Measurements from ENCODE around the gene SCP2. TPM values are rescaled to one million over a fixed set of nuclear protein-coding genes. Genes with fewer than 3 reads are reported as not detected.
"Not testable (repeated sequence)": the region's sequence is repeated elsewhere in the genome, so short reads cannot be mapped to it uniquely, and the experiment has no call there.

SCP2 gene
- total RNA-seq, 2 experiments from 2014 or later, result 22.7 to 27.0 TPM

- no peaks in the 10 kb centered on the region for H3K4me1 Mint-ChIP-seq (ENCODE audit: low read depth)
- intact Hi-C loops (cut with DNase I, micrococcal nuclease), result no loop called here
- H3K9me3 ChIP-seq (ENCODE audit: control insufficient read depth in 1 of 2, insufficient read depth in 1 of 2, low read length in 2 of 2), result no peaks in the 10 kb centered on the region
- peaks cover 61% of the 10 kb centered on the region for H3K36me3 Mint-ChIP-seq (ENCODE audit: low read depth)
- no peak overlapping the region for H3K4me3 Mint-ChIP-seq
- no peak for ATAC-seq (ENCODE audit: poor library complexity)
- ChIA-PET CTCF (no interaction called here), POLR2A (no interaction called here)
- H3K4me1 ChIP-seq (ENCODE audit: insufficient read depth, low read length), result no peaks in the 10 kb centered on the region
- H3K27me3 ChIP-seq (ENCODE audit: control insufficient read depth in 1 of 2, insufficient read depth in 2 of 2, low read length in 2 of 2), result no peaks in the 10 kb centered on the region
- no peaks in the 10 kb centered on the region for H3K9me3 Mint-ChIP-seq
- no peaks in the 10 kb centered on the region for H3K27me3 Mint-ChIP-seq
- H3K27ac Mint-ChIP-seq, result no peak overlapping the region
- H3K27ac ChIP-seq (ENCODE audit: low read depth in 1 of 2, low read length in 2 of 2), result no peak overlapping the region
- no peak for DNase-seq
- TF ChIP-seq, protein P1, sequence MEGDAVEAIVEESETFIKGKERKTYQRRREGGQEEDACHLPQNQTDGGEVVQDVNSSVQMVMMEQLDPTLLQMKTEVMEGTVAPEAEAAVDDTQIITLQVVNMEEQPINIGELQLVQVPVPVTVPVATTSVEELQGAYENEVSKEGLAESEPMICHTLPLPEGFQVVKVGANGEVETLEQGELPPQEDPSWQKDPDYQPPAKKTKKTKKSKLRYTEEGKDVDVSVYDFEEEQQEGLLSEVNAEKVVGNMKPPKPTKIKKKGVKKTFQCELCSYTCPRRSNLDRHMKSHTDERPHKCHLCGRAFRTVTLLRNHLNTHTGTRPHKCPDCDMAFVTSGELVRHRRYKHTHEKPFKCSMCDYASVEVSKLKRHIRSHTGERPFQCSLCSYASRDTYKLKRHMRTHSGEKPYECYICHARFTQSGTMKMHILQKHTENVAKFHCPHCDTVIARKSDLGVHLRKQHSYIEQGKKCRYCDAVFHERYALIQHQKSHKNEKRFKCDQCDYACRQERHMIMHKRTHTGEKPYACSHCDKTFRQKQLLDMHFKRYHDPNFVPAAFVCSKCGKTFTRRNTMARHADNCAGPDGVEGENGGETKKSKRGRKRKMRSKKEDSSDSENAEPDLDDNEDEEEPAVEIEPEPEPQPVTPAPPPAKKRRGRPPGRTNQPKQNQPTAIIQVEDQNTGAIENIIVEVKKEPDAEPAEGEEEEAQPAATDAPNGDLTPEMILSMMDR (IDR thresholded peaks at IDR 0.05), result no peak
- H3K4me3 ChIP-seq (ENCODE audit: low read length), result no peak overlapping the region
- peaks cover 11% of the 10 kb centered on the region for H3K36me3 ChIP-seq (ENCODE audit: insufficient read depth, low read length)
Observed at GRCh38 chr1:52955129-52955970, 28.3 kb downstream of the SCP2 start.

GRCh38 chr1:52963101-52963500, 36.0 kb downstream of the SCP2 start:
- TF ChIP-seq, protein P1 (IDR thresholded peaks at IDR 0.05), result no peak
- POLR2A ChIA-PET, result no interaction called here

DNA sequence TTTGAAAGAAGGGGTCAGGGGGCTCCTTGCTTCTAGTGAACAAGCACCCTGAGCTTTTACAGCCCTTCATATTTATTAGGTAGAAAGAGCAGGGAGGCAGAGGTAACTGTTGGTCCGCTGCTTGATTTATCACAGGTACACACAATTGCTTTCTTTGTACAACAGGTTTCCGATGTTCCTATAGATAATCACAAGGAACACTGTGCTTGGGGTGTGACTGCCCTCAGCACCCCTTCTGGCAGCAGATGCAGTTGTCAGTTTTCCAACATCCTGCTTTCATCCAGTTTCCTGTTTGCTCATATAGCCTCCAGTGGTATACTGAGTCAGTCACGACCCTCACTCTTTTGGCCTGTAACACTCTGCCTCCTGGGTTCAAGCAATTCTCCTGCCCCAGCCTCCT, 40.6 kb downstream of the SCP2 start:
- Histone ChIP-seq H3K9me3 (ENCODE audit: control insufficient read depth in 1 of 2, insufficient read depth in 1 of 2, low read length in 2 of 2) (no peaks in the 10 kb centered on the region), H3K4me1 (ENCODE audit: insufficient read depth, low read length) (no peaks in the 10 kb centered on the region), H3K36me3 (ENCODE audit: insufficient read depth, low read length) (no peaks in the 10 kb centered on the region), H3K27me3 (ENCODE audit: control insufficient read depth in 1 of 2, insufficient read depth in 2 of 2, low read length in 2 of 2) (no peaks in the 10 kb centered on the region), H3K27ac (ENCODE audit: low read depth in 1 of 2, low read length in 2 of 2) (no peak overlapping the region), H3K4me3 (ENCODE audit: low read length) (no peak overlapping the region)
- POLR2A ChIA-PET, result no interaction called here
- CTCF ChIA-PET, result no interaction called here
- Mint-ChIP-seq H3K36me3 (ENCODE audit: low read depth) (peaks cover 40% of the 10 kb centered on the region), H3K4me3 (no peak overlapping the region), H3K4me1 (ENCODE audit: low read depth) (no peaks in the 10 kb centered on the region), H3K9me3 (no peaks in the 10 kb centered on the region), H3K27ac (no peak overlapping the region), H3K27me3 (no peaks in the 10 kb centered on the region)
- TF ChIP-seq, protein P1 (IDR thresholded peaks at IDR 0.05), result no peak
- ATAC-seq (ENCODE audit: poor library complexity) (no peak), DNase-seq (no peak)
- intact Hi-C loops (cut with DNase I, micrococcal nuclease), result no loop called here

More at GRCh38 chr1:52963101-52963500, 36.0 kb downstream of the SCP2 start:
- Histone ChIP-seq H3K27me3 (ENCODE audit: control insufficient read depth in 1 of 2, insufficient read depth in 2 of 2, low read length in 2 of 2) (no peaks in the 10 kb centered on the region), H3K4me1 (ENCODE audit: insufficient read depth, low read length) (no peaks in the 10 kb centered on the region), H3K36me3 (ENCODE audit: insufficient read depth, low read length) (peaks cover 4% of the 10 kb centered on the region), H3K27ac (ENCODE audit: low read depth in 1 of 2, low read length in 2 of 2) (no peak overlapping the region), H3K4me3 (ENCODE audit: low read length) (no peak overlapping the region), H3K9me3 (ENCODE audit: control insufficient read depth in 1 of 2, insufficient read depth in 1 of 2, low read length in 2 of 2) (no peaks in the 10 kb centered on the region)
- H3K27ac Mint-ChIP-seq, result no peak overlapping the region
- ATAC-seq (ENCODE audit: poor library complexity) (no peak), DNase-seq (no peak)
- H3K4me1 Mint-ChIP-seq (ENCODE audit: low read depth), result no peaks in the 10 kb centered on the region
- no peaks in the 10 kb centered on the region for H3K27me3 Mint-ChIP-seq
- CTCF ChIA-PET, result no interaction called here
- intact Hi-C loops (cut with DNase I, micrococcal nuclease), result no loop called here
- H3K4me3 Mint-ChIP-seq, result no peak overlapping the region
- H3K9me3 Mint-ChIP-seq, result no peaks in the 10 kb centered on the region
- peaks cover 48% of the 10 kb centered on the region for H3K36me3 Mint-ChIP-seq (ENCODE audit: low read depth)

GRCh38 chr1:52969234-52969633, 42.2 kb downstream of the SCP2 start:
- H3K4me1 Mint-ChIP-seq (ENCODE audit: low read depth); ATAC-seq (ENCODE audit: poor library complexity); H3K27ac Mint-ChIP-seq; H3K36me3 ChIP-seq (ENCODE audit: insufficient read depth, low read length); POLR2A ChIA-PET; H3K9me3 Mint-ChIP-seq; H3K9me3 ChIP-seq (ENCODE audit: control insufficient read depth in 1 of 2, insufficient read depth in 1 of 2, low read length in 2 of 2); H3K4me3 ChIP-seq (ENCODE audit: low read length); H3K27ac ChIP-seq (ENCODE audit: low read depth in 1 of 2, low read length in 2 of 2); CTCF ChIA-PET; intact Hi-C loops (cut with DNase I, micrococcal nuclease); DNase-seq; H3K4me1 ChIP-seq (ENCODE audit: insufficient read depth, low read length); H3K27me3 ChIP-seq (ENCODE audit: control insufficient read depth in 1 of 2, insufficient read depth in 2 of 2, low read length in 2 of 2); H3K27me3 Mint-ChIP-seq; H3K4me3 Mint-ChIP-seq: not testable (repeated sequence)
- H3K36me3 Mint-ChIP-seq (ENCODE audit: low read depth), result peaks cover 35% of the 10 kb centered on the region

All from CD4-positive, alpha-beta T cell (primary cell).